GM10248 (cell line): ENCODE measurements around the gene RHPN2.

Source experiments
- CTCF ChIA-PET: fragments of 300-600 bp; sonication (Branson Sonifier 250); formaldehyde crosslinking; extraction: SDS; loops from one replicate; lab custom pipeline; 2021; ENCODE audit warnings: antibody characterized with exemption; lab: Yijun Ruan, JAX
- POLR2A ChIA-PET: fragments of 350-650 bp; sonication (Branson Sonifier 250); formaldehyde crosslinking; extraction: SDS; loops from one replicate; lab custom pipeline; 2020; ENCODE audit warnings: antibody characterized with exemption; lab: Yijun Ruan, JAX
- DNase-seq: peaks from one replicate; pipeline ENCODE4 v3.0.0; 2012; ENCODE audit errors: extremely low spot score
- TF ChIP-seq, protein P1 (sequence below): IDR thresholded peaks from 2 replicates; pipeline ENCODE4 v1.5.1; 2012; ENCODE audit warnings: mild to moderate bottlenecking, low read depth; ENCODE audit errors: extremely low read depth, missing control alignments, control extremely low read depth

The RHPN2 gene

GRCh38 chr19:33089010-33089409 lies 24.3 kb upstream of the RHPN2 start:
- POLR2A ChIA-PET = no interaction called here
- TF ChIP-seq, protein P1, sequence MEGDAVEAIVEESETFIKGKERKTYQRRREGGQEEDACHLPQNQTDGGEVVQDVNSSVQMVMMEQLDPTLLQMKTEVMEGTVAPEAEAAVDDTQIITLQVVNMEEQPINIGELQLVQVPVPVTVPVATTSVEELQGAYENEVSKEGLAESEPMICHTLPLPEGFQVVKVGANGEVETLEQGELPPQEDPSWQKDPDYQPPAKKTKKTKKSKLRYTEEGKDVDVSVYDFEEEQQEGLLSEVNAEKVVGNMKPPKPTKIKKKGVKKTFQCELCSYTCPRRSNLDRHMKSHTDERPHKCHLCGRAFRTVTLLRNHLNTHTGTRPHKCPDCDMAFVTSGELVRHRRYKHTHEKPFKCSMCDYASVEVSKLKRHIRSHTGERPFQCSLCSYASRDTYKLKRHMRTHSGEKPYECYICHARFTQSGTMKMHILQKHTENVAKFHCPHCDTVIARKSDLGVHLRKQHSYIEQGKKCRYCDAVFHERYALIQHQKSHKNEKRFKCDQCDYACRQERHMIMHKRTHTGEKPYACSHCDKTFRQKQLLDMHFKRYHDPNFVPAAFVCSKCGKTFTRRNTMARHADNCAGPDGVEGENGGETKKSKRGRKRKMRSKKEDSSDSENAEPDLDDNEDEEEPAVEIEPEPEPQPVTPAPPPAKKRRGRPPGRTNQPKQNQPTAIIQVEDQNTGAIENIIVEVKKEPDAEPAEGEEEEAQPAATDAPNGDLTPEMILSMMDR = no peak
- CTCF ChIA-PET = no interaction called here
- no peak for DNase-seq

GRCh38 chr19:33086955-33087354 lies 22.3 kb upstream of the RHPN2 start:
- POLR2A ChIA-PET = no interaction called here
- TF ChIP-seq, protein P1 = no peak
- CTCF ChIA-PET = no interaction called here

GRCh38 chr19:33085570-33086128 lies 21.0 kb upstream of the RHPN2 start:
- ChIA-PET POLR2A (no interaction called here), CTCF (interaction anchor here (0.9 kb wide), 1 partner anchor 40 kb away, joined by 3 read pairs; no protein-coding TSS in a partner anchor)
- TF ChIP-seq, protein P1 = no peak
- no peak for DNase-seq

More at GRCh38 chr19:33086955-33087354, 22.3 kb upstream of the RHPN2 start:
- DNase-seq = no peak

GRCh38 chr19:33080761-33081681 lies 16.3 kb upstream of the RHPN2 start, which contains the start of gene GPATCH1:
Gene GPATCH1, plus strand, starts transcription at chr19:33081181. Its CDS starts 13 bp downstream, at chr19:33081194.
- ChIA-PET CTCF (interaction anchor here (1.0 kb wide), 1 partner anchor 105 kb away, joined by 4 read pairs; no protein-coding TSS in a partner anchor), POLR2A (interaction anchor here (0.6 to 0.7 kb wide), 2 partner anchors 25 to 58 kb away, joined by 5 to 6 read pairs; no protein-coding TSS in a partner anchor)
- TF ChIP-seq, protein P1 = no peak
- DNase-seq = peak; percentile 94

GRCh38 chr19:33075519-33075918 lies 10.8 kb upstream of the RHPN2 start:
- POLR2A ChIA-PET = no interaction called here
- DNase-seq = no peak
- TF ChIP-seq, protein P1 = no peak
- CTCF ChIA-PET = no interaction called here

- POLR2A ChIA-PET = no interaction called here
- CTCF ChIA-PET = no interaction called here
These were observed 7.2 kb upstream of the RHPN2 start for GRCh38 chr19:33071887-33072286.

More at GRCh38 chr19:33071887-33072286, 7.2 kb upstream of the RHPN2 start:
- no peak for DNase-seq
- TF ChIP-seq, protein P1 = no peak
